Vagina (tissue), 2 donors: Measurements from ENCODE around the gene GNAQ. TPM values are rescaled to one million over a fixed set of nuclear protein-coding genes. Genes with fewer than 3 reads are reported as not detected.

Source experiments
- DNase-seq, 2 donors: peaks; one replicate each; pipeline ENCODE4 v3.0.0-alpha.2; 2017; ENCODE audit errors: extremely low spot score in 2 of 2
- H3K27ac ChIP-seq: fragments of 200-600 bp; sonication (generic); one replicate; pipeline ENCODE4 v1.5.1; 2019
- H3K27me3 ChIP-seq: fragments of 200-600 bp; sonication (generic); one replicate; pipeline ENCODE4 v1.5.1; 2019
- H3K36me3 ChIP-seq, 2 donors: fragments of 200-600 bp; sonication (generic); one replicate each; pipeline ENCODE4 v1.5.1; 2017 to 2019
- H3K4me1 ChIP-seq: fragments of 200-600 bp; sonication (generic); one replicate; pipeline ENCODE4 v1.5.1; 2019
- H3K4me3 ChIP-seq, 2 donors: fragments of 200-600 bp; sonication (generic); 1 replicate in 1 of 2; 2 replicates in 1 of 2; pipeline ENCODE4 v1.5.1; 2016 to 2019
- H3K9me3 ChIP-seq: fragments of 200-600 bp; sonication (generic); one replicate; pipeline ENCODE4 v1.5.1; 2019
- CTCF ChIP-seq, 3 experiments: fragments of 450-650 bp in 2 of 3; fragments of 200-600 bp in 1 of 3; sonication (generic) in 1 of 3; IDR thresholded peaks; one replicate each; pipeline ENCODE4 v1.5.1; 2017 to 2019; ENCODE audit warnings: antibody characterized with exemption in 3 of 3, mild to moderate bottlenecking in 2 of 3, moderate library complexity in 2 of 3
- POLR2A ChIP-seq, 2 donors: fragments of 450-650 bp; IDR thresholded peaks; one replicate each; pipeline ENCODE4 v1.6.1; 2017; ENCODE audit warnings: antibody characterized with exemption in 2 of 2, mild to moderate bottlenecking in 2 of 2, moderate library complexity in 2 of 2
- POLR2AphosphoS5 ChIP-seq, 2 donors: sonication (generic); formaldehyde crosslinking; IDR thresholded peaks; one replicate each; pipeline ENCODE4 v1.9.0; 2017; ENCODE audit warnings: antibody characterized with exemption in 2 of 2, mild to moderate bottlenecking in 2 of 2, low read depth in 1 of 2; ENCODE audit not compliant: insufficient read depth in 1 of 2
- intact Hi-C: fragments of 100-400 bp; cut with DNase I; formaldehyde crosslinking; loops from one replicate; pipeline ENCODE4 v1.15.1; 2023
- total RNA-seq: library from RNA; depleted of rRNA; stranded (reverse); fragments of >200 nt; gene quantifications from one replicate; pipeline ENCODE4 v1.2.3, GENCODE V29; 2016

The GNAQ gene
- total RNA-seq, 1 donor from 2014 or later, result 31.9 TPM

GRCh38 chr9:77830618-77831285, 200.9 kb downstream of the GNAQ start:
- no peaks in the 10 kb centered on the region for H3K27me3 ChIP-seq
- TF ChIP-seq POLR2A (IDR thresholded peaks at IDR 0.05) (no peak), POLR2AphosphoS5 (IDR thresholded peaks at IDR 0.05; ENCODE audit: insufficient read depth in 1 of 2, low read depth in 1 of 2) (no peak), CTCF (IDR thresholded peaks at IDR 0.05) (no peak)
- no peaks in the 10 kb centered on the region for H3K9me3 ChIP-seq
- peaks cover 14% of the 10 kb centered on the region for H3K4me1 ChIP-seq
- no peaks in the 10 kb centered on the region for H3K36me3 ChIP-seq
- DNase-seq, result no peak
- H3K4me3 ChIP-seq, result no peak overlapping the region
- no peak overlapping the region for H3K27ac ChIP-seq
- intact Hi-C loops, result no loop called here

- TF ChIP-seq POLR2A (IDR thresholded peaks at IDR 0.05) (no peak), CTCF (IDR thresholded peaks at IDR 0.05) (no peak), POLR2AphosphoS5 (IDR thresholded peaks at IDR 0.05; ENCODE audit: insufficient read depth in 1 of 2, low read depth in 1 of 2) (no peak)
Observed at GRCh38 chr9:77829420-77829819, 202.2 kb downstream of the GNAQ start.

GRCh38 chr9:77827104-77827784, 204.4 kb downstream of the GNAQ start:
- no peaks in the 10 kb centered on the region for H3K9me3 ChIP-seq
- no peaks in the 10 kb centered on the region for H3K36me3 ChIP-seq
- TF ChIP-seq CTCF (IDR thresholded peaks at IDR 0.05) (no peak), POLR2AphosphoS5 (IDR thresholded peaks at IDR 0.05; ENCODE audit: insufficient read depth in 1 of 2, low read depth in 1 of 2) (no peak), POLR2A (IDR thresholded peaks at IDR 0.05) (no peak)
- intact Hi-C loops, result loop anchor here (10.0 kb wide), 1 partner anchor 208 kb away; the partner anchor contains the start of gene GNAQ
- no peak overlapping the region for H3K27ac ChIP-seq
- peaks cover 14% of the 10 kb centered on the region for H3K4me1 ChIP-seq
- DNase-seq, result no peak
- H3K4me3 ChIP-seq, result no peak overlapping the region
- H3K27me3 ChIP-seq, result no peaks in the 10 kb centered on the region

More at GRCh38 chr9:77829420-77829819, 202.2 kb downstream of the GNAQ start:
- DNase-seq, result no peak
- Histone ChIP-seq H3K4me1 (peaks cover 14% of the 10 kb centered on the region), H3K4me3 (no peak overlapping the region), H3K27me3 (no peaks in the 10 kb centered on the region), H3K36me3 (no peaks in the 10 kb centered on the region), H3K27ac (no peak overlapping the region), H3K9me3 (no peaks in the 10 kb centered on the region)
- intact Hi-C loops, result loop anchor here (10.0 kb wide), 1 partner anchor 205 kb away; the partner anchor contains the start of gene GNAQ

GRCh38 chr9:77826621-77827020, 205.0 kb downstream of the GNAQ start:
- Histone ChIP-seq H3K36me3 (no peaks in the 10 kb centered on the region), H3K27ac (no peak overlapping the region), H3K4me3 (no peak overlapping the region), H3K27me3 (no peaks in the 10 kb centered on the region), H3K4me1 (peaks cover 14% of the 10 kb centered on the region), H3K9me3 (no peaks in the 10 kb centered on the region)
- TF ChIP-seq POLR2A (IDR thresholded peaks at IDR 0.05) (no peak), POLR2AphosphoS5 (IDR thresholded peaks at IDR 0.05; ENCODE audit: insufficient read depth in 1 of 2, low read depth in 1 of 2) (no peak), CTCF (IDR thresholded peaks at IDR 0.05) (no peak)
- intact Hi-C loops, result loop anchor here (10.0 kb wide), 1 partner anchor 208 kb away; the partner anchor contains the start of gene GNAQ
- DNase-seq, result no peak

GRCh38 chr9:77826116-77826515, 205.5 kb downstream of the GNAQ start:
- no peaks in the 10 kb centered on the region for H3K36me3 ChIP-seq
- intact Hi-C loops, result loop anchor here (10.0 kb wide), 1 partner anchor 209 kb away; the partner anchor contains the start of gene GNAQ
- no peaks in the 10 kb centered on the region for H3K27me3 ChIP-seq
- H3K9me3 ChIP-seq, result no peaks in the 10 kb centered on the region
- no peak overlapping the region for H3K27ac ChIP-seq
- H3K4me3 ChIP-seq, result no peak overlapping the region
- no peak for DNase-seq
- no peak for TF ChIP-seq CTCF (IDR thresholded peaks at IDR 0.05)
- TF ChIP-seq POLR2A (IDR thresholded peaks at IDR 0.05), result no peak
- no peak for TF ChIP-seq POLR2AphosphoS5 (IDR thresholded peaks at IDR 0.05; ENCODE audit: insufficient read depth in 1 of 2, low read depth in 1 of 2)
- H3K4me1 ChIP-seq, result peaks cover 14% of the 10 kb centered on the region
